ENCODE results near the gene OGFR.

OGFR gene

DNA sequence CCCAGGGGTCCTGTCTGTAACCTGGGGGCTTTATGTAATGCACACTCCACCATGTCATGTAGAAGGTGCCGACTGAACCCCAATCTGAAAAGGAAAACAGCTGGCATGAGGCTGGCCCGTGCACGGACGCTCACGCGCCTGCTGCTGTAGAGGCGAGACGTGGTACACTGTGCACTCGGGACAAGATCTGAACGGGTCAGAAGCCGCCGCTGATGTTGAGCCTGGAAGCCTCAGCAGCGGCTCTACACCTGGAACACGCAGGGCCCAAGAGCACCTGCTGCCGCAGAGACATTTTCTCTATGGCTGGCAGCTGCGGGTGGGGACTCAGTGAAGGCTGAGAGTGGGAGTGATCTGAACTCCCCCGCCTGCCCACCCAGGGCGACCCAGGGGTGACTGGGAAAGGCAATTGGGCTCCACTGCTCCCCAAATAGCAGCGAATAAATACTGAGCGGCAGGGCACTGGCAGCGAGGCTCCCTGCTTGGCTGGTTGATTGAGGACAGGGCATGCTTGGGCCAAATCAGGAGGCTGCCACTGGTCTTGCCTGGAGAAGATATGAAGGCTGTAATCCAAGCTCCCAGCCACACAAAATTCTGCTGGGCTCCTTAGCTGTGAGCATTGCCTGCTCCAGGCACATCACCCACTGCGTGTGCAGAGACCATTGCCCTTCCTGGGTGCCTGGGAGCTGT is 2.5 kb upstream of the OGFR start:
- no peak for DNase-seq

GRCh38 chr20:62804021-62804626 is 511 bp upstream of the OGFR start:
- DNase-seq = no peak

DNA sequence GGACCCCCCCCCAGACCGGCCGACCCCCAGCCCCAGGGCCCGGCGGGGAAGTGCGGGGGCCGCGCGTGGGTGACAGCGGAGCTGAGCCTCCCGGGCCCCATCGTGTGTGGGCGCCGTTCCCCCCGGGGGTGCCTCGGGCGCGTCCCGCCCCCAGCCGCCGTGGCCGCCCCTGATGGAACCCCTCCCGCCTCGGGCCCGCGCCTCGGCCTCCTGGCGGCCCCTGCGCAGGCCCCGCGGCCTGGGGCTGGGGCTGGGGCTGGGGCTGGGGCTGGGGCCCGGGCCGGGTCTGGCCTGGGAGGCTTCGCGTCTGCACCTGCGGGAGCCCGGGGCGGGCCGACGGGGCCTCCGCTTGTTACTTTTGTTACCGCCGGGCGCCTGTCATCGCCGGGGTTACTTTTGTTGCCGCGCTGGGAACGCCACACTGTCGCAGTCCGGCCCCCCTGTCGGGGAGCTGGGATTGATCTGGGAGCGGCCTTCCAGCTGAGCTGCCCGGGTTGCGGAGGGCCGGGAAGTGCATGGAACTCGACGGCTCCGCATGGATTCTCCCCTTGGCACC is 598 bp downstream of the OGFR start:
- DNase-seq = no peak

GRCh38 chr20:62805711-62806382 is 1.2 kb downstream of the OGFR start:
- DNase-seq = no peak

DNA sequence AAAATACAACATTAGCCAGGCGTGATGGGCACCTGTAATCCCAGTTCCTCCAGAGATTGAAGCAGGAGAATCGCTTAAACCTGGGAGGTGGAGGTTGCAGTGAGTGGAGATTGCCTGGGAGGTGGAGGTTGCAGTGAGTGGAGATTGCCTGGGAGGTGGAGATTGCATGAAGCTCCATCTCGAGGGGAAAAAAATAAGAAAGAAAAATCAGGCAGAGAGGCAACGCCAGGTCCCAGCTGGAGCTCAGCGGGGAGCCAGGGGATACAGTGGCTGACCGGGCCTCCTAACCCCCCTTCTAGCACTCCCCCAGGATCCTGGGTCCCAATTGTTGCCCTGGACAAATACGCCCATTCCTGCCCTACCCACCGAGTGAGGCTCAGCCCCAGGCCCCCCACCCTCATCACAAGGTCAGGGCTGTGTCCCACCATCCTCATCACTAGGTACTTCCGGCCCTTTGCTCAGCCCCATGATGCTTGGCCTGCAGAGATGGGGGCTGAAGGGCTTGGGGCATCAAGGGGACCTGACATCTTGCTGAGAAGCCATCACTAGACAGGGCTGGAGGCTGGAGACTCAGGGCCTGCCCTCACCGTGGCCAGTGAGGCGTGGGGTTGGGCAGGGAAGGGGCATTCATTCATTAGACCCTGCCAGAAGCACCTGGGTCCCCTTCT is 1.9 kb downstream of the OGFR start:
- no peak for DNase-seq

DNA sequence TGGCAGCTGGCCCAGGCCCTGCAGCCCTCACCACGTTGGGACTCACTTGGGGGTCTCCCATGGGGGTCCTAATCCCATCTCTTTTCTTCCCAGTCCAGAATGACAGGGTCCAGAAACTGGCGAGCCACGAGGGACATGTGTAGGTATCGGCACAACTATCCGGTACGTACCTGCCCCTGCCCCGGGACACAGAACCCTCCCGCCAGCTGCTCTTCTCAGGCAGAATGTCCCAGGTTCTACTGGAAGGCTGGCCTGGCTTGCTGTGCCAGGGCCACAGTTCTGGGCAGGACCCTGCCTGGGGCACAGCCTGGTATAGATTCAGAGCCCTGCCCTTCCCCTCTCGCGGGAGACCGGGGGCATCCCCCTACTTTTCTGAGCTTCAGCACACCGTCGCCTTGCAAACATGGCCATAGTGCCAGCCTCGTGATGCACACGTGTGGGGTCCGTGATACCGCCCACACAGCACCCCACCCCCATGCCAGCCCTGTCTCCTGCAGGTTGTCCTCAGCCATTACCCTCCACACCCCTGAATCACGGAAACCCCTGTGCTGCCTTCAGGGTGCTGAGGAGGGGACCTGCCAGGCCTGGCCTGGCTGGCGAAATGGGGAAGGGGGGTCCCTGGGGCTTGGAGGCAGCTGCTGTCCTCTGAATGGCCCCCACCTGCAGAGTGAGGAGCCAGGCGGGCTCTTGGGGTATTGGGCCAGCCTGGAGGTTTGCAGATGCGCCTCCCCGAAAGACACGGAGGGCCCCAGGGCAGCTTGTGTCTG is 3.0 kb downstream of the OGFR start:
- no peak for DNase-seq

DNA sequence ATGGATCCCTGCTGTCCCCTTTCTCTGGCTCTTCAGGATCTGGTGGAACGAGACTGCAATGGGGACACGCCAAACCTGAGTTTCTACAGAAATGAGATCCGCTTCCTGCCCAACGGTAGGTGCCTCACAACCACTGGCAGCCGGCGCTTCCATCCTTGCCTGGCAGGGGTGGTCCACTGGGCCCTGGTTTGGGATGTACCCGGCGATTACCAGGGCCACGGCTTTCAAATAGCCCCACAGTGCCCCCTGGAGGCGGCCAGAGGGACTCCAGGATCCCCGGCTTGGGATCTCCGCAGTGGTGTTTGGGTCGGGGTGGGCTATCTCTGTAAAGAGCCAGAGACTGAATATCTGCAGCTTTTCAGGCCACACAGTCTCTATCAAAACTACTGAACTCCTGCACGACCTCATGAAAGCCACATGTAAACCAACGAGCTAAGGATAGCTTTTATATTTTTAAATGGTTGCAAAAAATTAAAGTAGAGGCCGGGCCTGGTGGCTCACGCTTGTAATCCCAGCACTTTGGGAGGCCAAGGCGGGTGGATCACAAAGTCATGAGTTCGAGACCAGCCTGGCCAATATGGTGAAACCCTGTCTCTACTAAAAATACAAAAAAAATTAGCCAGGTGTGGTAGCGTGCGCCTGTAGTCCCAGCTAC is 3.7 kb downstream of the OGFR start:
- DNase-seq = peak; percentile 87

- no peak for DNase-seq
Observed at GRCh38 chr20:62809530-62810428, 5.1 kb downstream of the OGFR start.

- no peak for DNase-seq
Observed at GRCh38 chr20:62811320-62811719, 6.7 kb downstream of the OGFR start.

DNA sequence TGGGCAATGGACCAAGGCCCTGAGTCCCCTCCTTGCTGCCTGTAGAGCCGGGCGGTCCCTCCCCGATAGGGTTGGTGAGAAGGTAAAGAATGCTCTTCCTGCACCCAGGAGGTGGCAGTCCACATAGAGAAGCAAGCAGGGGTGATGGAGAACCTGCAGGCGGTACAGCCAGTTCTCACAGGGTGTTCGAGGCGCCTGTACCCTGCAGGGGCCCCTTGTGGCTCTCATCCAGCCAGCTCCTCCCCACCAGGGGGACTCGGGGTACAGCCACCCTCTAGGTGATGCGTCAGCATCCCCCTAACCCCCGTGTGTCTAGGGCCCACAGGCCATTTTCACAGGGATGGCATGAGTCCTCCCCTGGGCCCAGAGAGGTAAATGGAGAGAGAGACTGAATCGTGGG is 7.1 kb downstream of the OGFR start:
- DNase-seq = no peak

- no peak for DNase-seq
Observed at GRCh38 chr20:62812181-62812906, 7.7 kb downstream of the OGFR start.

- DNase-seq = no peak
Observed at GRCh38 chr20:62812907-62813200, 8.2 kb downstream of the OGFR start.

GRCh38 chr20:62813588-62813987 is 9.0 kb downstream of the OGFR start:
- DNase-seq = no peak

DNA sequence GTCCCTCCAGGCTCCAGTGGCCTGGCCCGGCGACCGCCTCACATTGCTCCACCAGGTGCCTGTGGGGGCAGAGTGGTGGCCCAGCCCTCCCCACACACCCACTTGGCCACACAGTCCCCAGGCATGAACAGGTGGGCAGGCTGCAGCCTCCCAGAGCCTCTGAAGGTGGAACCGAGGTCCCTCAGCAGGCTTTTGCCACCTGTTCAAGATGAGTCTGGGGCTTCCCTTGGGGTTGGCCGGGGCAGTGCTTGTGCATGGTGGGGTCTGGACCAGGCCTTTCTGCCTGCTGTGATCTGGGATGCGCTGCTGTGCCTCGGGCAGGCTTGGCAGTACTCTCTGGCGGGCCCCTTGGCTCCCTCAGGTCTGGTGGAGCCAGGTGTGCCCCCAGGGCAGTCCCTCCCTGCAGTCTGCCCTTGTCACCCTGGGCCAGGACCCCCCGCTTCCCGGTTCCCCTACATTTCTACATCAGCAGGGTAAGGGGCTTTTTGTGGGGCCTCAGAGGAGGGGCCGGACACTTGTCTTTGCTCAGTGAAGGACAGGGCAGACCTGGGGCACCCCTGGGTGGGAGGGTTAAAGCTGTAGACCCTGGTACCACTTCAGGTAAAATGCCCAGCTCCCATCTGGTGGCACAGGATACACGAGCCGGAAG is 9.5 kb downstream of the OGFR start:
- DNase-seq = no peak

GRCh38 chr20:62814709-62815065 is 10.1 kb downstream of the OGFR start:
- no peak for DNase-seq

GRCh38 chr20:62815066-62815991 is 10.7 kb downstream of the OGFR start:
- DNase-seq = no peak

- no peak for DNase-seq
Observed at GRCh38 chr20:62816031-62816883, 11.6 kb downstream of the OGFR start.
